Left kidney (tissue), 2 donors: Measurements from ENCODE around the gene COL9A3. TPM values are rescaled to one million over a fixed set of nuclear protein-coding genes. Genes with fewer than 3 reads are reported as not detected.

Source experiments
- DNase-seq: peaks from one replicate; pipeline ENCODE4 v3.0.0-alpha.2; 2013
- polyA plus RNA-seq: library from polyadenylated mRNA; unstranded; fragments of 120-200 nt; gene quantifications from one replicate; pipeline ENCODE4 v1.2.1, GENCODE V29; 2013; ENCODE audit not compliant: insufficient read length

Gene COL9A3
- polyA plus RNA-seq, 1 donor = 10.3 TPM

DNA sequence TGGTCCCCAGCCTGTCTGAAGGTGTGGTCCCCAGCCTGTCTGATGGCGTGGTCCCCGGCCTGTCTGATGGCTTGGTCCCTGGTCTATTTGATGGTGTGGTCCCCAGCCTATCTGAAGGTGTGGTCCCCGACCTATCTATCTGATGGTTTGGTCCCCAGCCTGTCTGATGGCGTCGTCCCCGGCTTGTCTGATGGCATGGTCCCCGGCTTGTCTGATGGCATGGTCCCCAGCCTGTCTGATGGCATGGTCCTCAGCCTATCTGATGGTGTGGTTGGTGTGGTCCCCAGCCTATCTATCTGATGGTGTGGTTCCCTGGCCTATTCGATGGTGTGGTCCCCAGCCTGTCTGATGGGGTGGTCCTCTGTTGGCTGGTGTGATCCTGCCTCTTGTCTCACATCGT lies 38.8 kb upstream of the COL9A3 start:
- DNase-seq = no peak

DNA sequence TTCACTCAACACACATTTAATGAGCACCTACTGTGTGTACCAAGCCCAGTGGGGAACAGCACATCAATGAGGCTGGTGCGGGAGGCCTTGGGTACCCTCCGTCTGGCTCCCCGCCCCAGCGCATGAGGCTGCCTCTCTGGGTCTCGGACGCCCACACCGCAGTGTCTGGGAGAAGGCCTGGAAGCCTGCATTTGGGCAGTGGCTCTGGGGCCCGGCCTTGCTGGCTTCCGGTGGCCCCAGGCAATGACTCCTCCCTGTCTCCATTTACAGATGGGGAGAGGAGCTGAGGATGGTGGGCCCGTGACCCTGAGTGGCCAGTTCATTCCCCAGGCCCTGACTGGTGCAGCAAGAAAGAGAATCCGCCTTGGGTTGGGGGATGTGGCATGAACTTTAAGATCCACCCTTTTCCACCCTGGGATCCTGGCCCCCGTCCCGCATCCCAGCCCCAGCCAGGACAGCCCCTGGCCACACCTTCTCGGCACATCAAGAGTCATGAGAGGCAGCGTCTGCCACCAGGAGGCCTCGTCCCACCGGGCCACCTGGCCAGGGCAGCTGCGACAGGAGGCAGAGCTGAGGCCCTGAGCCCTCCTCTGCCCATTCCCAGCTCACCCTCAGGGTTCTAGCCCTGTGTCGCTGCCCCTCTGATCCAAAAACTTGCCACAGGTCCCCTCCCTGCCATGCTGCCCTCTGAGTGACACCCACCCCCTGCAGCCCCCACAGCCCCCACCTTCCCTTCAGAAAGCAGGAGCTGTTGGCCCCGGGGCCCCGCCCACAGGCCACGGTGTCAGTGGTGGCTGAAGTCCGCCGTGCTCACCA lies 38.0 kb upstream of the COL9A3 start:
- no peak for DNase-seq

DNA sequence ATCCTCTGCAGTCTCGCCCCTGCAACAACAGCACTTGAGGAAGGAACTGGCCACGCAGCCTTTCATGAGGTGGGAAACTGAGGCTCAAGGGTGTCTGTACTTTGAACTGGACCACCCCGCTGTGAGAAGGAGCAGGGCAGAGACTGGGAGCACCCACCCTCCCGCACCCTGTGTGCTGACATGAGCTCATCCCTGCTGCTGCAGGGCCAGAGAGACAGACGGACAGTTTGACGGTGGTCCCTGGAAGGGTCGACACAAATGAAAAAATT lies 37.5 kb upstream of the COL9A3 start:
- no peak for DNase-seq

- no peak for DNase-seq
Observed at GRCh38 chr20:62780204-62780603, 36.6 kb upstream of the COL9A3 start.

DNA sequence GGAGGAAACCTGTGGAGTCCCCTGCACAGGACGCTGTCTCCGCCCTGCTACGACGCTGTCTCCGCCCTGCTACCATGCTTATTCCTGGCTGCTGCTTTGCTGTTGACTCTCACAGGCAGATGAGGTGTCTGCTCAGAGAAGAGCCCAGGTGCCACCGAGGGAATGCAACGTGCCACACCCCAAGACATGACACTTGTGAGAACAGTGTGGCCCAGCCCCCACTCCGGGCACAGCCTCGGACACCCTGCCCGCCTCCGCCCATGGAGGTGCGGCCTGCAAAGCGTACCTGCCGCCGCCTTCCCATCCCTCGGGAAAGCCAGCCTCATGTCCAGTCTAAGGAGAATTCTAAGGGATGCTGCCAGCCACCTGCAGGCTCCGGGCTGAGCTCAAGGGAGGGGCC lies 36.2 kb upstream of the COL9A3 start:
- DNase-seq = no peak

DNA sequence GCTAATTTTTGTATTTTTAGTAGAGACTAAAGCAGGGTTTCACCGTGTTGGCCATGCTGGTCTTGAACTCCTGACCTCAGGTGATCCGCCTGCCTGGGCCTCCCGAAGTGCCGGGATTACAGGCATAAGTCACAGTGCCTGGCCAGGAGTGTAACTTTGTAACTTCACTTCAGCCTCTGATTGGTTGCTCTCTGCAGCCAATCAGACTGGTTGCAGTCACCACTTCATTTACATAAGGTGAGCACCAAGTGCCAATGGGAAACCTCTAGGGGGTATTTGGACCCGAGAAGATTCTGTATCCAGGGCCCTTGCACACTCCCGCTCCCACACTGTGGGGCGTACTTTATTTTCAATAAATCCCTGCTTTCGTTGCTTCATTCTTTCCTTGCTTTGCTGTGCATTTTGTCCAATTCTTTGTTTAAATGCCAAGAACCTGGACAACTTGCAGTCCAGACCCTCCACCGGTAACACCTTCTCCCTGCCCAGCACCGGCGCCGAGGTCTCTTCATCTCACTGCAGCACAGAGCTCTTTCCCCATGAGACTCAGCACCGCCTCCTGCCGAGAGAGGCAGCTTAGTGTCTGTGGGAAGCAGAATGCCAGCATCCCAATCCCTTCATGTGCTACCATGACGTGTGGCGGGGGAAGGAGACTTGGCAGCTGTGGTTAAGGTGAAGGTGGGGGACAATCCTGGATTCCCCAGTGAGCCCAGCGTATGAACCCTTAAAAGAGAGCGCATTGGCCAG lies 34.5 kb upstream of the COL9A3 start:
- DNase-seq = no peak

DNA sequence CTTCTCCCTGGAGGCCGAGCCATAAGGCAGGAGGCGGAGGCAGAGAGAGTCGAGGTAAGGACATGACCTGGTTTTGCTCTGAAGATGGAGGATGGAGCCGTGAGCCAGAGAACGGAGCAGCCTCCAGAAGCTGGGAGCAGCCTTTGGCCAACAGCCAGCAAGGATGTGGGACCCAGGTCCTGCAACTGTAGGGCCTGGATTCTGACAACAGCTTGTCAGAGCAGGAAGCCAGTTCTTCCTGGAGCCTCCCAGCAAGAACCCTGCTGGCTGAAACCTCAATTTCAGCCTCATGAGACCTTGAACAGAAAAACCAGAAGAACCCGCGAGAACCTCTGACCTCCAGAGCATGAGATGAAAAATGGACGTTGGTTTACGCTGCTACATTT lies 34.0 kb upstream of the COL9A3 start:
- DNase-seq = no peak

DNA sequence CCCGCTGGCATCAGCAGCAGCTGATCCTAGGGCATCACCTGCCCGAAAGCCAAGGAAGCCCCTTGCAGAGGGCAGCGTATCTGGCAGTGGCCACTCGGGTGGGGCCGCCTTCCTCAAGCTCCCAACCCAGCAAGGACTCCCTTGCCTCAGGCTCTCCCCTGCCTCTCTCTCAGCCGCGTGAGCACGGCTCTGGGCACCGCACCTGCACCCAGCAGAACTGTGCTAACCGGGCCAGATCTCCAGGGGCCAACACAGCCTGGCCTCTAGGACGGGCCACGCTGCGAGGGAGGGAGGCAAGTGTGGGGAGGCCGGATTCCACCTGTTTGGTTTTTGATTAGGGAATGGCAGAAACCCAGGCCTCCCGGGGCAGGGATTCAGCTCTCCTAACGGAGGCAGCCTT lies 32.4 kb upstream of the COL9A3 start:
- DNase-seq = no peak

DNA sequence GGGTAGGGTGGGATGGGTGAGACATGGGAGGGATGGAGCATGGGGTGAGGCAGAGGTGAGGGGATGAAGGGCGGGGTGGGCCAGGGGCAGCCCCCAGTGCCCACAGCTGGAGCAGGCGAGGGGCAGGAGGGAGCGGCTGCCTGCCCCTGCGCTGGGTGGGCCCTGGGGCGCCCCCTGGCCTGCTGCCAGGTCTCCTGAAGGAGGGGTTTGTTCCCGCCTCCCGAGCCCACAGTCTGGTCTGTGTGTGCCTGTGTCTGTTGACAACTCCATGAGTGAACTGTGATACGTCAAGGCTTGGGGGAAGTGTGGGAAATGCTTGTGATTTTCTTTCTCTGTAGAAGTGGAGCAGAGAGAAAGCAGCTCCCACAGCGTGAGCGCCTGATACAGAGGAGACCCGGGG lies 31.5 kb upstream of the COL9A3 start:
- DNase-seq = no peak

DNA sequence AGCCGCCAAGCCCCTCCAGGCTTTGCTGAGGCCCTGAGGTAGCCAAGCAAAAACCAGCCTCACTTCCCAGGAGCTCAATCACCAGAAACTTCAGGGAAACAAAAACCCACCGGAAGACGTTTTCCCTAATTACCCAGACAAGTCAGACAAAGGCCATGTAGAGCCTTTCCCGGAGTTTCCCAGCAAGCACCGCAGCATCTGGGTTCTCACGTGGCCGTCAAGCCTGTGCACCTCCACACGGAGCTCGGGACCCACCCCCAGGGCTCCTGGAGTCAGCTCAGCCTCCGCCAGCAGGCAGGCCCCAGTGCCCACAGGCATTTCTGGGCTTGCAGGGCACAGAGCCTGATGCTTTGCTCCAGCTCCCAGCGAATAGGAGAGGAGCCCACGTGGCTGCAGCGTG lies 30.7 kb upstream of the COL9A3 start:
- DNase-seq = no peak

DNA sequence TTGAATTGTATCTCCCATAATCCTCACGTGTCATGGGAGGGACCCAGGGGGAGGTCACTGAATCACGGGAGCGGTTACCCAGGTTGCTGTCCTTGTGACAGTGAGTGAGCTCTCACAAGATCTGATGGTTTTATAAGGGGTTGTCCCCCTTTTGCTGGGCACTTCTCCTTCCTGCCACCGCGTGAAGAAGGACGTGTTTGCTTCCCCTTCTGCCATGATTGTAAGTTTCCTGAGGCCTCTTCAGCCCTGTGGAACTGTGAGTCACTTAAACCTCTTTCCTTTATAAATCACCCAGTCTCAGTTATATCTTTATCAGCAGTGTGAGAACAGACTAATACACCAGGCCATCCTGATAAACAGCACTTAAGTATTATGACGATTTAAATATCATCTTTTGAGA lies 29.5 kb upstream of the COL9A3 start:
- DNase-seq = no peak

DNA sequence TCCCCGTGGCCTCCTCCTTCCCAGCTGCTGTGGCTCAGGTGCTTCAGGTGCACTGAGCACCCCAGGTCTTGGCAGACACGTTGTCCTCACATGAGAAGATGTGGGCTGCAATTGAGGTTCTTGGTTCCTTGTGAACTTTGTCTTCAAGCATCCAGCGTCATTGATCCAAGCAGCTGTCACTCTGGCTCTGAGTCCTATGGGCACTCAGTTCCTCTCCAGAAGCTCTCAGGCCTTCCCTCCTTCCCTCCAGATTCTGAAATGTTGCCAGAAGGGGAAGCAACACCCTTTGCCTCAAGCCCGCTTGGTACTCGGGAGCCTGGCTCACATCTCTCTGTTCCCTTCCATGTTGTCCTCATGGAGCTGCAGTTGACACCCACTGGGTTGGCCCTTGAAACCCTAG lies 29.0 kb upstream of the COL9A3 start:
- DNase-seq = no peak

GRCh38 chr20:62788607-62789006 lies 28.2 kb upstream of the COL9A3 start:
- DNase-seq = no peak

- no peak for DNase-seq
Observed at GRCh38 chr20:62790075-62790474, 26.8 kb upstream of the COL9A3 start.

DNA sequence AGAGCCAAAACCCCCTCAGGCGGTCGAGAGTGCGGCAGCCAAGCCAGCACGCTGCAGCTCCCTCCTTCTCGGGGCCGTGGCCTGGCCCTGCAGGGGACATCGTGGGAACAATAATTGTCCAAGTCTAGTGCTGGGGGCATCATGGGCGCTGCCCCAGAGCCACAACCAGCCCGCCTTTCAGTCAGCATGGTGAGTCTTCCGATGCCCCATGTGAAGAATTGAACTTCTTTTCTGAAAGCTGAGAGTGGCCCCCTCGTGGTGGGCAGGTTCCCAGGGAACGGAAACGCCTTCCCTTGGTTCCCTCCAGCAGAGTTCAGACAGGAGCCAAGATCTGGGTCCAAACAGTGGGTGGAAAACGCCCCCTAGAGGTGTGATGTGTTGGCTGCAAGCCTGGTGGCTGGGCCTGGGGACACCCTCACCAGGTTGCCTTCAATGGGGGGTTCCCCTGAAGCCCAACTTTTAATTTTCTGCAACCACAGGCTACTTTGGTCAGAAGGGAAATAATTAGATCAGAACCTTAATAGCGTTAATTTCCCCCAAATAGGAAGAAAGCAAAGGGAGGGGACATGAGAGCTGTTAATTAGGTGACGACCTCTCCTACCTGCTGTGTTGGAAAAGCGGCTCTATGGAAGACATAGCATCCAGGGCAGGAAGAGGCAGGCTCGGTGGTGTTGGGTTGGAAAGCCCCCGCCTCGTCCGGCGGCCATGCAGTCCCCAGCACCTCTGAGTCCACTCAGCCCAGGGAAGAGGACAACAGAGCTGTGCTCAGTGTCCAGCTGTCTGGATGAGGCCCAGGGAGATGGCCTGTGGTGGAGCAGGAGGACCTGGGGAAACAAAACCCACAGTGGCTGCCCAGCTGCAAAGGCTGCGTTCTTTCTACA lies 25.3 kb upstream of the COL9A3 start:
- DNase-seq = peak; percentile 88

- DNase-seq = no peak
Observed at GRCh38 chr20:62792182-62792939, 24.5 kb upstream of the COL9A3 start.

GRCh38 chr20:62792940-62793756 lies 23.7 kb upstream of the COL9A3 start:
- no peak for DNase-seq

DNA sequence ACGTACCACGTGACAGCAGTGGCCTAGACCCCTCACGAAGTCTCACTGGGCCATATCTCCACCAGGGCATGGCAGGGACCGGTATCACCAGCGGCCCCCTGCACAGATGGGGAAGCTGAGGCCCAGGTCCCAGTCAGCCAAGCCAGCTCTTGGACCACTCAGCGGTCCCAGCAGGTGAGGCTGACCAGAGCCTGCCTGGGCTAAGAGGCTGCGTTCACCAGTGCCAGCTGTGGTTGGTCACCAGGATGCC lies 23.2 kb upstream of the COL9A3 start:
- no peak for DNase-seq

- DNase-seq = peak; percentile 95
Observed at GRCh38 chr20:62794007-62794724, 22.7 kb upstream of the COL9A3 start.

DNA sequence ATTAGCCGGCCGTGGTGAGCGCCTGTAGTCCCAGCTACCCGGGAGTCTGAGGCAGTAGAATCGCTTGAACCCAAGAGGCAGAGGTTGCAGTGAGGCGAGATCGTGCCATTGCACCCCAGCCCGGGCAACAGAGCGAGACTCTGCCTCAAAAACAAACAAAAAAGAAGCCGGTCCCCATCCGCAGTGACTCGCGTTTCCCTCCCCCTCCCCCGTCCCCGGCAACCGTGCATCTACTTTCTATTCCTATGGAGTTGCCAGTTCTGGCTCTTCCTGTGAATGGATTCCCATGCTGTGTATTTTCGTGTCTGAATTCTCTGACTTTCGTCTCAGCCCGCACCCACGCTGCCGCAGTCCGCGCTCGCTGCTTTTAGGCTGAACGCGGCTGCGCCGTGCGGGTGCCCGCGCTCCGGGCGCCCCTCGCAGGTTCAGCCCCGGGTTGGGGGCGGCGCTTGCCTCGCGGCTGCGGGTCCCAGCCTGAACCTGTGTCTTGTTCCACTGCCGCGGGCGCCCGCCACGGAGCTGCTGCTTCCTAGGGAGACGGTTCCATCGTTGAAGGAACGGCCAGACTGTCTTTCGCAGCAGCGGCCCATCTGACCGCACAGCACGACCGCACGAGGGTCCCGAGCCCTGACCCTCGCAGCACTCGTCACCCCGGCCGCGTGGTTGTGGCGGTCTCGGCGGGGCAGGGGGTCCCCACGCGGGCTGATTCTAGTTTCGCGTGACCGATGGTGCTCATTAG lies 21.7 kb upstream of the COL9A3 start:
- no peak for DNase-seq
